Ureter (tissue), 1 donor: ENCODE results near the gene TRAF1. TPM values are rescaled to one million over a fixed set of nuclear protein-coding genes. Genes with fewer than 3 reads are reported as not detected.

ENCODE experiments used
- DNase-seq: peaks from one replicate; pipeline ENCODE4 v3.0.0-alpha.2; 2020; ENCODE audit warnings: low spot score
- total RNA-seq: library from RNA; stranded (reverse); gene quantifications from one replicate; pipeline ENCODE4 v1.2.4, GENCODE V29; 2023
- donor health status: DM: yes; HTN: yes; CAD: no.

Gene TRAF1
- total RNA-seq, 1 donor from 2014 or later: 10.0 TPM

DNA sequence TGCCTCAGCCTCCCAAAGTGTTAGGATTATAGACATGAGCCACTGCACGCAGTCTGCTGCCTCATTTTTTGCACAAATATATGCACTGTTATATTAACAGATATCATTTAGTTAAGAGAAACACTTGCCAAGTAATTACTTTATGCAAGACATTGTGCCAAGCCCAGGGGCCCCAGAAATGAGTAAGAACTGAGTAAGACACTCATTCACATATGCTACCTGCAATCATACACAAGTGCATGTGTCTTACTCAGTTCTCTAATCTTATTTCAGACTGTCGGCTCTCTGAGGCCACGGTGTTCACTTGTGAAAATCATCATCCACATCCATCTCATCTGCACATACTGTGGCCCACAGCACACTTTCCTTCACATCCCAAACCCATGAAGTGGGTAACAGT lies 16.0 kb downstream of the TRAF1 start:
- no peak for DNase-seq

DNA sequence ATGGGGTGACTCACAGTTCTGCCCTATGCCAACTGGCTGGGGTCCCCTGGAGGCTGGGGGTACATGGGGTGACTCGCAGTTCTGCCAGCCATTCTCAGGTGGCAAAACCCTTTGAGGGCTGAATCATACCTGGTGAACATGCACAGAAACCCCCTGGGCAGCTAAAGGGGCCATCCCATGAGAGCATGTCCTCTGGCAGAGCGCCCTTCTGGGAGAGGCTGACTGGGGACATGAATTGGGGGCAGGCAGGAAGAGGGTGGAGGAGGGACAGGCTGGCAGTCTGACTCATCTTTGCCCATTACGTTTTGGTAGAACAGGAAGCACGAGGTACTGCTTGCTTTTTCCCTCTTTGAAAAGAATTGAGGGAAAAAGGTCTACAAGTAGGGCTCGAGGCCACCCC lies 16.7 kb downstream of the TRAF1 start:
- DNase-seq: no peak

DNA sequence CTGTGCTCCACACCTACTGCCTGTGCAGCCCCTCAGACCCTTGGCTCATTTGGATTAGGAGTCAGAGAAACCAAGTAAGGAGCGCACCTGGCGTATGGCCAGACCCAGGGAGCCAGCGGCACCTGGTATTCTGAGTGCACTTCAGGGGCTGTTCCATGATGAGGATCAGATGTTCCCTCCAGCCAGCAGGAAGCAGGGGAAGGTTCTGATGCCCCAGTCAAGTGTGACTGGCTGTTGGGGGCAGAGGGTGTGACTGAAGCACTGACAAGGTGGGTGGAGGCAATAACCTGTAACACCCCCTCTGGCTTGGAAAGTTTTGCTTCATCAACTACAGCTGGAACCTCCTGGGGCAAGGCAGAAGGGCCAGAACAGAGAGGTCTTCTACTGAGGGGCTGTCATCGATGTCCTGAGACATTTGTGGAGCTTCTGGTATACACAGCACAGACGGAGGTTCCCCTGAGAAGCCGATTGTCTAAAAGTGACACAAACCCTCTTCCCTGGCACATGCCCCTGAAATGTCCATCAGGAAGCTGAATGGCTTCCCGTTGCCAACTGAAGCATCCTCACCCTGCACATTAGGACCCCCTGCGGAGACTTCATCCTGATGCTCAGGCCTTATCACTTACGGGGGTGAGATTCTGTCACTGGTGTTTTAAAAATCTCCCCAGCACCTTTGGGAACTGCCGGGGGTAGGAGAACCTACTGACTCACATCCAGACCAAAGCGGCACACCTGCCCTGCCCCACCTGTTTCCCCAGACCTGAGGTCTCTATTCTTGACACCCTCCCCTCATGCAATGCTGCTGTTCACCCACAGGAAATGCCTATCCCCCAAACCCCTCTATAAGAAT lies 21.1 kb downstream of the TRAF1 start:
- DNase-seq: no peak

DNA sequence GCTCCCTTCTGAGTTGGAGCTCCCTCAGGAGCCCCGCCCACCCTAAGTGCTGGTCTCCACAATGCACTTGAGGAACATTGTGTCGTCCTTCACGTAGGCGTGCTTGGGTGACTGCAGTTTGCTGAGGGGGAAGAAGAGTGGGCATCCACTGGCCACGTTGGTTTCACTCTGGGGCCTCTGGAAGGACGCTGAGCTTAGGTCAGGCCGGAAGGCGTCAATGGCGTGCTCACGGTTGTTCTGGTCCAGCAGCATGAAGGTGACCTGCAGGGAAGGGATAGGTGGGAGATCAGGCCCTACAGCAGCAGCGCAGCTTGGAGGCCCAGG lies 21.7 kb downstream of the TRAF1 start:
- DNase-seq: no peak

DNA sequence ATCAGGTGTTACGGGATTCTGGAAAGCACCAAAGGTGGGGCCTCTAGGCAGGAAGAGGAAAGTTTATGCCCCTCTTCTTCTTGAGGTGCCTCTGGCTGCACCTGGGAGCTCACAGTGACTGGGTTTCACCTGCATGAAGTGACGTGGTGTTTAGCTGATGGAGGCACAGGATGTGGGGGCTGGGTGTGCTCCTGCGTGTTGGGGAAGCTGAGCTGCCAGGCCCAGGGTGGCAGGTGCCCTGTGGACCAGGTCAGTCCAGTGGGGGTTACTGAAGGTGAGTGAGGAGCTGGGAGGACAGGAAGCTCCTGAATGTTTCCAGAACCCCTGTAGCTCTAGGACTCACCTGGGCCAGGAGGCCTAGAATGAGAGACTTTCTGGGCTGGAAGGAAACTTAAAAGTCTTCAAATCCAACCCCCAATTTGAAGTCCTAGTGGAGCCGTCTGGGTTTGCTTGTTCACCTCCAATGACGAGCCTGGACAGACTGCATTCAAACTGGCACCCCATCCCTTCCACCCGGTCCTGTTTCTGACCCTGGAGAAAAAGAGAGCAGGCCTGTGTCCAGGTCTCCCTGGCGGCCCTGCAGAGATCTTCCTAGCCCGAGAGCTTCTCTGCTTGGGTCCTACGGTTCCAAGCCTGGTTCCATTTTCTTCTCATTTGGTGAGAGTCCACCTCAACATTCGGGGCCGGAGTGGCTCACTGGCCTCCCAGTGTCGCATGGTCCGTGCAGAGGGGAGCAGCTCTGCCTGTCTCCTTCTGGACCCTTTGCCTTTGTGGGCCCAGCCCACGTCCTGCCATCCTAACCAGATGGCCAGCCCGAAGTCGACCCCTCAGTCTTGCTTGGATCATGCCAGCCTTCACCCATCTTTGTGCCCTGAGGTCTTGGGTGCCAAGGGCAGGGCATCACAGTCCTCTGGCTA lies 22.3 kb downstream of the TRAF1 start:
- DNase-seq: no peak

DNA sequence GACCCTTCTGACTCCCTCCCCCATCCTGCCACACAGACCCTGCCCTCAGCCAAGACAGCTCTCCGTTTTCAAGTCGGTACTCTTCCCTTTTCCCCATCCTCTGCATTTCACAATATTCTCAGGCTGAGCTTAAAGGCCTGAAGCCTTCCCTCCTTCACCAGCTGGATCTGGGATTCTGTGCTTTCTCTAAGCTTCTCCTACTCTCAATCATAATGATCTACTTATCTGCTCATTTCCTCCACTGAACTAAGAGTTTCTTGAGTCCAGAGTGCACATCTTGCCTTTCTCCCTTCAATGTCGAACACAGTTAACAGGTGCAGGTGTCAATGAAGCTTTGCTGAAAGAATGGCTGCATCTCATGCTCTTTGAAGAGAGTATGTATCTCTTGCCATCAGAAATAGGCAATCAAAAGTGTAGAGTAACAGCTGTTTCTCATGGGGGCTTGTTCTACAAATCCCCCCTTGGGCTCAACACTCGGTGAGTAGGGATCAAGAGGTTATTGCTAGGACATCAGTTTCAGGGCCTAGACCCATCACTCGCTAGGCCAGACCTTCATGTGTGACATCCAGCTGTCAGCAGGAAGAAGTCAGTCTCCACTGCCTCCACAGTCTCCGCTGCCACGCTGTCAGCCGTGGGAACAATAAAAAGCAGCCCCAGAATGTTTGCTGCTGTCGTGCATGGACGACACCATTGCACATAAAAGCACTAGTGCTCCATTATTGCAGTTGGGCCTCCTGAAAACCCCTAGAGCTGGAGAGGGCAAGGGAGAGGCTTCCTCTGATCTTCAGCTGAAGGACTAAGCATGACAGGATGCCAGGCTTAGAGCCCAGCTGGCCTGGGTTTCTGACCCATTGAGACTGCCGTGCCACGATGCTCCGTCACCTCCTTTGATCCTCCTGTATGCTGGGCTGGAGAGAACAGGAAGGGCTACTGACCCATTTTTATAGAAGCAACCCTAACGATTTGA lies 23.7 kb downstream of the TRAF1 start:
- DNase-seq: no peak

DNA sequence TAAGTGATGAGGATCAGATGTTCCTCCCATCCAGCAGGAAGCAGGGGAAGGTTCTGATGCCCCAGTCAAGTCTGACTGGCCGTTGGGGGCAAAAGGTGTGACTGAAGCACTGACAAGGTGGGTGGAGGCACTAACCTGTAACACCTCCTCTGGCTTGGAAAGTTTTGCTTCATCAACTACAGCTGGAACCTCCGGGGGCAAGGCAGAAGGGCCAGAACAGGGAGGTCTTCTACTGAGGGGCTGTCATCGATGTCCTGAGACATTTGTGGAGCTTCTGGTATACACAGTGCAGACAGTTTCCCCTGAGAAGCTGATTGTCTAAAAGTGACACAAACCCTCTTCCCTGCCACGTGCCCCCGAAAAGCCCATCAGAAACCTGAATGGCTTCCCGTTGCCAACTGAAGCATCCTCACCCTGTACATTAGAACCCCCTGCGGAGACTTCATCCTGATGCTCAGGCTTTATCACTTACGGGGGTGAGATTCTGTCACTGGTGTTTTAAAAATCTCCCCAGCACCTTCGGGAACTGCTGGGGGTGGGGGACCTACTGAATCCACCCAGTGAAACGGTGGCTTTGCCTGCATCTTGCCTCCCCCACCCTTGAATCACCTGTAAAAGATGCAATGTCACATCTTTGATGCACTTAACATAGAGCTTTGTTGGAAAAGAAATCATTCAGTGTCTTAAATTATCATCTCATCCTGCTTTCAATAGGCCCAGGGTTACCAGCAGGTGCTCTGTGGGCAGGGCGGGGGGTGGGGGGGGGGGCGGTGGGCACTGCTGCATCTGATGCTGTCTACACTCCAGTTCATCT lies 24.6 kb downstream of the TRAF1 start:
- no peak for DNase-seq

DNA sequence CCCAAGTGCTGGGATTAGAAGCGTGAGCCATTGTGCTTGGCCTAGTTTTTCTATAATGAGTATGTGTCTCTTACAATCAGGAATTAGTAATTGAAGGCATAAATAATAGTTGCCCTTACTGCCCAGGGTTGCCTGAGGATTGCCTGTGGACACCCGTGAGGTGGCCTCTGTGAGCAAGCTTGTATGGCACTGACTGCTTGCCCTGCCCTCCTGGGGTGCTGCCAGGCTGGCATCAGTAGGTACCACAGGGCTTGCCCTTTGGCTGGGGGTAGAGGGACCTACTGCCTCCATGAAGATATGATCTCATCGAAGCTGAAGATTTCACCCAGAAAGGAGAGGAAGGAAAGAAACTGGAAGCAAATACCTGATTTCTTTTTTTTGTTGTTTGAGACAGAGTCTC lies 25.8 kb downstream of the TRAF1 start:
- DNase-seq: no peak

DNA sequence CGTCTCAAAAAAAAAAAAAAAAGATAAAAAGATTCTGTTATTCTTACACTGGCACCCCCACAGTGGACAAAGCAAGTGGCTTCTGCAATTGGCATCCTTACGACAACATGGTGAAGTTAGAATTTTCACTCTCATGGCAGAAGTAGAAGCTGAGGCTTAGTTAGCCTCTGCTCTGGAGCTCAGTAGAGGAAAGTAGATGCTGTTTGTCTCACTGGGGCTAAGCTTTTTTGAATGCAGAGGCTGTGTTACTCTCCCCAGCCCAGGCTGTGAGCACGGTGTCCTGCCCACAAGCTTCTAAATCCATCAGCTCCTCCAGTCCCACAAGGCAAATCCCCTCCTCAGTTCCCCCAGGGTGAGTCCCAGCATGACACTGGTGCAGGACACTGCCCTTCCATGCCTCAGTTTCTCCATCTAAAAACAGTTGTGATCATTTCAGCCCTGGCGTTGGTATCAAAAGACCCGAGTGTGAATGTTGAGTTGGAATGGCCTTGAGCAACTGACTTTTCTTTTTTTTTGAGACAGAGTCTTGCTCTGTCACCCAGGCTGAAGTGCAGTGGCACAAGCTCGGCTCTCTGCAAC lies 27.0 kb downstream of the TRAF1 start:
- no peak for DNase-seq

DNA sequence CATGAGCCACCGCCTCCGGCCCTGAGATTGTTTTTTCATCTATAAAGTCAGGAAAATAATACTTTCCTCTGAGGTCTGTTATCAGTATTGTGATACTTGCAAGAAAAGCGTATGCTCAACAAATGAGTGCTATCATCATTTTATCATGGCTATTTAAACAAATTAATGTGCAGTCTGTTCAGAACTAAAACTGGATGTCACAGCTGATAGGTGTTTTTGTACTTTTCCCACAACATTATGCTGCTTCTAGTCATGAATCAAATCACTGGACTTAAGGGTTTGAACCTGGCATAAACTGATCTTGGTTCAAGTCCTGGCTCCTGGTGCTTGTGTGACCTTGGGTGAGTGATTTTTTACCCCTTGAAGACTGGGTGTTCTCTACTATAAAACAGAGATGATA lies 28.2 kb downstream of the TRAF1 start:
- no peak for DNase-seq

DNA sequence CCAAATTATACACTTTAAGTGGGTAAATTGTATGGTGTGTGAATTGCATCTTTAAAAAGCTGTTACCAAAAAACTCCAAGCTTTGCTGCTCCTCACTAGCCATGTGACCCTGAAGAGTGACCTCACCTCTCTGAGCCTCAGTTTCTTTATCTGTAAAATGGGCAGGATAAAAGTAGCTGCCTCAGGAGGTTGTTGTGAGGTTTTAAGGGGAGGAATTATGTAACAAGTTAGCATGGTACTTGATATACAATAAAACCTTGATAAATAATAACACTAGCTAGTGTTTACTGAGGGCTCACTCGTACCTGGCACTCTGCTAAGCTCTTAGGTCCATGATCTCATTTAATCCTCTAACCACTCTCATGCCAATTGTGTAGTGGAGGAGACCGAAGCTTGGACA lies 30.6 kb downstream of the TRAF1 start:
- no peak for DNase-seq

DNA sequence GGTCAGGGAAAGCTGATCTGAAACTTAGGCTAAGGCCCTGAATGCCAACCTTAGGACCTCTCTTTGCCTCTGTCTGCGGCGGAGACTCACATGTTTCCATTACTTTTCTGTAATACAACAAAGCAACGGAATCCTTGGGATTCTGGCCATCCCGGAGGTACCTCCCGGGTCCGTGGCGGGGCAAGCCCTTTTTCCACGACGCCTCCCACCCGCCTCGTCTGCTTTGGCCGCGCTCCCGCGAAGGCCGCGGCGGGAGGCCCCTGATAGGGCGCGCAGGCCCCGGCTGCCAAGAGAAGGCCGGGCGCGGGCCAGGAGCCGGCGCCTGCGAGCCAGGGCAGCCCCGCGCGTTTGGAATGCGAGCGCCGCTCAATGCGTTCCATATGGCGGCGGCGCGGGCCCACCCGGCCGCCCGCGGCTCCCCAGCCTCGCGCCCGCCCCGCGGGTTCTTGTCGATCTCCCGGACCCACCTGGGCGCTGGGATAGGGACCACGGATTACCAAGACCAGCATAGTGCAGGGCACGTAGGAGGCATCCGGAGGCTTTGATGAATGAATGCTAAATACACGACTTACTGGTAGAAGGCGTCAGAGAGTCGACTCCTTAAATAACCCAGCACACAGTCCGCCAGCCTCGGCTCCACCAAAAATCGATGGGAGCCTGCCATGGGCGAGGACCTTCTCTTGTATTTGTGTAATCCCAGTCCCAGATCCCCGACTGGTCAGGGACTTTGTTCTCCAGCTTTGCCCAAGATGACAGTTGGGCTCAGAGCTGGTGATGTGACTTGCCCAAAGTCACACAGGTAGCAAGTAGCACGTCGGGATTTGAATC lies 32.1 kb downstream of the TRAF1 start:
- DNase-seq: no peak

DNA sequence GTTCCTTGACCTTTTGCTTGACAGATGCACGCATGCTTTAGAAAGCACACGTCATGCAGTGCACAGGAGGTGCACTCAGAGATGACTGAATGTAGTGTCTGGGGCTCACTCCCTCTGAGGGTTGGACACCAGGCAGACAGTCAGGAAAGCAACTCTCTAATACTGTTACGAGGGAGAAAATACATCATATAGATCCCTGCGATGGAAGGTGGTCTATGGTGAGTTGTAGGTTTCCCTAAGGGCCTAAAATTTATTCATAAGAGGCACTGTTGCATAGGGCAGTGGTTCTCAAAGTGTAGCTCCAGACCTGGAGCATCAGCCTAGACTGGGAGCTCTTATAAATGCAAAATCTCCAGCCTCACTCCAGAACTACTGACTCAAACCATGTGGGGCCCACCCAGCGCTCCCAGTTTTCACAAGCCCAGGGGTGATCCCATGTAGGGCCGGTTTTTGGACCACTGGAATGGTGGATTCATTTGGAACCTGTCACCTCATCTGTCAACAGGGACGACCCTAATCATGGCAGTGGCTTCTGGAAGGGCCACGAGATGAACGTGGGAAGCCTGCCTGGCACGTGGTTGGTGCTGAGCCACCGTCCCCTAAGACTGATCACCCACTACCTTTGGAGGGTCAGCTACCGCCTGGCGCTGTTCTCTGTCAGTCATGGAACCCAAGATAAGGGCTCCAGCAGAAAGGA lies 32.8 kb downstream of the TRAF1 start:
- no peak for DNase-seq

DNA sequence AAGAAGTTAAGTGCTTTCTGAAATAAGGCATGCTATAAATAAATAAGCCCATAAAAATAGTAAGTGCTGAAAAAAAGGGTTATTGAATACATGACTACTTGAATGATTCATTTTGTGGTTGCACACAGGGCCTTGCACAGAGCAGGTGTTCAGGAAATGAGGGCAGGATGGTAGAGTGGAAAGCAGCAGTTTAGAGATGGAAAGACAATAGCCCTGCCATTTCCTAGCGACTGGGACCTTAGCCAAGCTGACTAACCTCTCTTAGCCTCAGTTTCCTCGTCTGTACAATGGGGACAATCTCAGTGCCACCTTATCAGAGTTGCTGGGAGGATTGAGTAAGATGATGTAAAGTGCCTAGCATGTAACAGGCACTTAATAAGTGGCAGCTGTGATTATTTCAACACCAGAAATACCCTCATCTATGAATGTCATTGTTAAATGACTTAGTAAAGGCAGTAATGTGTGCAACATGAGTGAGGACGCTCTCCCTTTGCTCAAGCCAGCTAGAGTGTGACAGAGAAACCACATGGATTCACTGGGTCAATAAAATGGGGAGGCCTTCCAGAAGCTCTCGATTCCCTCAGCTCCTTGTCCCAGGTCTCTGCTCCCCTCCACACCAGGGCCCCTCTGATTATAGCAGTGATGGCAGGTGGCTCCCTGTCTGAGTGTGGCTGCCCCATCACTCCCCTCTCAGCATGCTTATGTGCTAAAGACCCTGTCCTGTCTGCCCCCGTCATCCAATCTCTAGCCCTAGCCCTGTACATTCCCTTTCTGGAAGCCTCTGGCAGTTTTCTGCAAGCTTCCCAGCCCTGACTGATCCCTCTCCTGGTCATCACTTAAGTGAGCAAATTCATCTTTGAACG lies 33.6 kb downstream of the TRAF1 start:
- DNase-seq: no peak

DNA sequence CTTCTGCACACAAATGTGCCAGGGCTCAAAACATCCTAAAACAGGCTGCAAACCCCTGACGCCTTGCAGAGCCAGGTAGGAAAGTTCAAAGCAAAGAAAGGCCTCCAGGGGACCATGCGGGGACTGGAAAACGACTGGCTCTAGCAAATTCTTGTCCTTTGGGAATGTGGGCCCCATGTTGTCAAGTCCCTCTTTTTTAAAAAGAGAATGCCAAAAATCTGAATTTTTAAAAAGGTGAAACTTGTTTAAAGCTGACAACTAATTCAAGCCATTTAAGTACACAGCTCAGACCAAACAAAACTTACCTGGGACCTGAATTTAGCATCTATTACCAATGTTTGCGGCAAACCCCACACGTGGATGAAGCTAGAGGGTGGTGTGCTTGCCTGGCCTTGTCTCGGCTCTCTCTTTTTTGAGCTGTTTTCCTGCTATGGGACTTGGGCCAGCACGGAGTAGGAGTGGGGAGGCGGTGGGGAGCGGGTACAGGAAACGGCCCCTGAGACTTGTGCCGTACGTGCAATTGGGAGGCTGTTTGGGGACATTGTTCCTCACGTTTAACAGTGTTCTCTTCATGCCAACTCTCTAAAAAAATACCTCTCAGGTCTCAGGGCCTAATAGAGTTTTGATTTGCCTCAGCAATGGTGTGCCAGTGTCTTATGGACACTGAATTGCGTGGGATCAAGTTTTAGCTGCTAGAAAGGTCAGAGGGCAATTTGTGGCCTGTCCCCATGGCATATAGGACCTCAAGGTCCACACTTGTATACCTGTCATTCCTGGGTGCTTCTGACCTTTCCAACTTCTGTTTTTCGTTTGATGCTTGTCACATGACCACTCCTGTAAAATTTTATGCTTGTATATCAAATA lies 34.5 kb downstream of the TRAF1 start:
- no peak for DNase-seq

DNA sequence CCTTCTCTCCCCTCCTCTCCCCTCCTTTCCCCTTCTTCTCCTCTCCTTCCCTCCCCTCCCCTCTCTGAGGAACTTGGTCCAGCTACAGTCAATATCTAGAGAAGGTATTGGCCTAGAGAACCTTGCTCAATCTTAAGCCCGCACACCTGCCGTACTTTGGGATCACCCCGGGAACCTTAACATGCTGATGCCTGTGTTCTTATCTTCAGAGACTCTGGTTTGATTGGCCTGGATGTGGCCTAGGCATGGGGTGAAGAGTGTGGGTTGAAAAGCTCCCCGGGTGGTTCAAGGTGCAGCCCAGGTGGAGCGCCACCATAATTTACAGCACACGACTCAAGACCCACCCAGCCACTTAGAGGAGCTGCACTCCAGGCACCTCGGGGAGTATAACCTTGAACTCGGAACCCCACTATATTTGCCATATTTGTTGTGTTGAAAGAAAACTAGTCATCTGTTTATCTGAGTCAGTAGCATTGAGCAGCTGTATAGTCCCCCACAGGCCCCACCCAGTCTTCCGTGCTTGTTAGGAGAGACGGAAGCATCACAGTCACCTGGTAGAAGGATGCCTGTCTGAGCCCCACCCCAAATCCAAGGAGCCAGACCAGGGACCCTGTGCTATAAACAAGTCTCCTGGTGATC lies 35.2 kb downstream of the TRAF1 start:
- DNase-seq: no peak
